Amniotic epithelial cell (primary cell): ENCODE data around the gene ST7.

Source experiments
- DNase-seq: peaks from one replicate; pipeline ENCODE4 v3.0.0-alpha.2; 2010; ENCODE audit warnings: low read depth

ST7 gene

DNA sequence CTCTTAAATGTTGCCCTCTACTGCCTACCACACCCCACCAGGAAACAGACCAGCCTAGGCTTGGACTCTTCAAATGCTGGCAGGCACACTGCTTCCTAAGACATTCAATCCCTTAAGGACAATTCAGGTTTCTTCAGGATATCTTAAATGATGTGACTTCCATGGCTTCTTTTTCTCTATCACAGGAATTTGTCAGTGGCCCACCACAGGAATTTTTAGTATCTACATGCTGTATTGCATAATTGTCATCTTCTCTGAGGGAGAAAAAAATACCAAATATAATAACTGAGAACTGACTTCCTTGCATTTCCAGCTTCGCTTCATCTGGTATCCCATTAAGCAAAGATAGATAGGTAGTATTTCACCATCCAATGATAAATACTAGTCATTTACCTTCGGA, 240.3 kb downstream of the ST7 start:
- peak; percentile 45 for DNase-seq

DNA sequence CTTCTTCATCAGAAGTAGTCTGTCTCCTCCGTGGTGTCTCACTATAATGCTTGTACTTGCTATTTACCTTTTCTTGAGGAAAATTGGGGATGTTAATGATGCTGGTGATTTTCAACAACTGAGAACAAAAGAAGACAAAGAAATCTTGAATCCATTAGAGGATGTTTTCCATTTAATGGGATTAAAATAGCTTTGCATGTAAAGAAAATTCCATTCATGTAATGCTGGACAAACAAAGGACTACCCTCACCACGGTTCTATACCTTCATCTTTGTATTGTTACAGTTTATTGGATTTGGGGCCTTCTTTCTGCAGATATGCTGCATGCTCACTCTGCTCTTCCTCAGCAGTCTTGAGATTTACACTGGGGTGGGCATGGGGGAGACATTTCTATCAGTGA, 241.1 kb downstream of the ST7 start:
- DNase-seq, result no peak

DNA sequence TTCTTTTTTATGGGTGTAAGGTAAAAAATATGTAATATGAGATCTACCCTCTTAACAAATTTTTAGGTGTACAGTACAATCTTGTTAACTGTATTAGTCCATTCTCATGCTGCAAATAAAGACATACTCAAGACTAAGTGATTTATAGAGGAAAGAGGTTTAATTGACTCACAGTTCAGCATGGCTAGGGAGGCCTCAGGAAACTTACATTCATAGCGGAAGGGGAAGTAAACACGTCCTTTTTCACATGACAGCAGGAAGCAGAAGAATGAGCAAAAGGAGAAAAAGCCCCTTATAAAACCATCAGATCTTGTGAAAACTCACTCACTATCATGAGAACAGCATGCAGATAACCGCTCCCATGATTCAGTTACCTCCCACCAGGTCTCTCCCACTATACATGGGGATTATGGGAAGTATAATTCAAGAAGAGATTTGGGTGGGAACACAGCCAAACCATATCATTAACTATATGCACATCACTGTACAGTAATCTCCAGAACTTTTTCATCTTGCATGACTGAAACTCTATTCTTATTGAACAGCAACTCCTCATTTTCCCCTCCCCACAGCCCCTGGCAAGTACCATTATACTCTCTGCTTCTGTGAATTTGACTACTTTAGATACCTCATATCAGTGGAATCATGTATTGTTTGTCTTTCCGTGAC, 242.2 kb downstream of the ST7 start:
- DNase-seq, result peak; percentile 87

DNA sequence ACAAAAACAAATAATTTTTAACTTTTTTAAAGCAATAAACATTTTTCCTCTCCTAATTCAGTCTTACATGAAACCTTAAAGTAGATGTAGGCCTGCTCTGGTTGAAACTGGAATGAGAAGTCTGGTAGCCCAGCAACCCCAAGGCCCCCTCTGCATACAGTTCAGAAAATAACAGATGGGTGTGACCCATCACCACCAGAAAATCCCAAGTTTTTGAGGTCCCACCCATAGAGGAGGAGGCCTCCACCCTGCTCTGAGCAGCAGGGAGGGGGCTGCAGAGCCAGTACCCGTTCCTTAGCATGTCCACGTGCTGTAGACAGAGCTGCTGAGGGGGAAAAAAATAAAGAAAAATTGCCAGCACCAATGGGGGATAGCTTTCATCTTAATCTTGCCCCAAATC, 246.8 kb downstream of the ST7 start:
- no peak for DNase-seq

DNA sequence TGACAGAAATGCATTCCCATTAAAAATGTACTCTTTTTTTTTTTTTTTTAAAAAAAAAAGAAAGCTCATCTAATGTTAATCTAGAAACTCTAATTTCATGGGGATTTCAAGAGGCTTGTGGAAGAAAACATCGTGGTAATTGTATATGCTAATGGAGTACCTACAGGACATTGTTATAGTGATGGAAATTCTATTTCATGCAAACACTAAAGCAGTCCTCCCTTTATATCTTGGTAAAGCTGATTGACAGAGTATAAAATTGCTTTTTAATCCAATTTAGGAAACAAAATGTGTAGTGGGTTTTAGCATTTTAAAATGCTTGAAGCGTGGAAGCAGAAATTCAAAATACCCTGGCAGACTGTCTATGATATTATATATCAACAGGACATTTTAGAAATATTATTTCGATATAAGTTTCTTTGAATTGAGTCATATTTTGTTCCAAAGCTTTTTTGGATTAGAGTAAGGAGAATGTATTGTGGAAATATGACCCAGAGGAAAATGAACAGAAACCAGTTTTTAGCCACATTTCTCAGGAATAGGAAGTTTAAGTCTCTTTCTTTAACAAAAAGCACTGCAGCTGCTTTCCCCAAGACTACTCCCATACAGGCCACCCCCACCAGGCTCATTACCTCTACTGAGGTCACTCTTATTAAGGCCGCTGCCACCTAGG, 247.6 kb downstream of the ST7 start:
- no peak for DNase-seq

DNA sequence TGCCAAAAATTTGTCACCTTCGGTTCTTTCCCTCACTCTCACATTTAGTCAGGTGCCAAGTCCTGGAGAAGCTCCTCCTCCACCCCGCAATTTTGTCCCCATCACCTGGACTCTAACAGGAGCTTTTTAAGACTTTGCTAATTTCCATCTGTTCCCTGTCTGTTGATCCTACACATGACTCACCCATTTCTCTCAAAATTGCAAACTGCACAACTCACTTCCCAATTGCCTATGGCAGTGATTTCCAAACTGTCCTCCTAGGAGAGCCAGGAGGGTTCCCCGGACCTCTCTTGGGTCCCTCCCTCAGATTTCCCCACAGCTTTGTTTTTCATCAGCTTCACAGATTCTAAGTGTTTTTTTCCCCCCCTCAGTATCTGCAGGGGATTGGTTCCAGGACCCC, 249.2 kb downstream of the ST7 start:
- DNase-seq, result no peak

DNA sequence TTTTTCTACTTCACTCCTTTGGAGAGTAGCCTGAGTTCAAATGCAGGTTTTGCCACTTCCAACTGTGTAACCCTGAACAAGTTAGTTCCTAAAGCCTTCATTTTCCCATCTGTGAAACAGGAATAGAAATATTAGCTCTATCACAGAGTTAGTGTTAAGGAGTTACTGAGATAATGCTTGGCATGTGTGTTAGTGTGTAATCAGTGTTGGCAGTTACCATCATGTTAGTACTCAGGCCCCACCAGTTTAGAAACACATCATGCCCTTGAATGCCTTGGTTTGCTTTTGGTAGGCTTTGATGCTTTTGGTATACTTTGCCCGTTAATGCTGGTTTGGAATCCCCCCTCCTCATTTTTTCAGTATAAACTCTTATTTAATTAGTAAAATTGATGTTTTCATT, 249.9 kb downstream of the ST7 start:
- no peak for DNase-seq

DNA sequence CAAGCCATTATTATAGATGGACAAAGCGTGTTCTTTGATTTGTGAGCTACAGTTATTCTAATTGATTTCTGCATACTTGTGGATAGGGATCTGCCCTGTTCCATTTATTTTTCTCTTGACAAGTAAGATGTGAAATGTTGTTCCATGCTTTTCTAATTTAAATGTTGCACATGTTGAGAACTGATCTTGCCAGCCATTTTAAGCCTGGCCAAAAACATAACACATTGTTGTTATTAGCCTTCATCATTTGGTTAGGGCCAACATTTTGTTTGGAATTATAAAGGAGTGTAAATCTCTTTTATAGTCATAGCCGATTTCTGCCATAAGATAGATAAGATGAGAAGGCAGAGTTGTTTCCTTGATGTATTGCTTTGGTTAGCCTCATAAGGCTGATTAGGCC, 252.6 kb downstream of the ST7 start:
- DNase-seq, result no peak

DNA sequence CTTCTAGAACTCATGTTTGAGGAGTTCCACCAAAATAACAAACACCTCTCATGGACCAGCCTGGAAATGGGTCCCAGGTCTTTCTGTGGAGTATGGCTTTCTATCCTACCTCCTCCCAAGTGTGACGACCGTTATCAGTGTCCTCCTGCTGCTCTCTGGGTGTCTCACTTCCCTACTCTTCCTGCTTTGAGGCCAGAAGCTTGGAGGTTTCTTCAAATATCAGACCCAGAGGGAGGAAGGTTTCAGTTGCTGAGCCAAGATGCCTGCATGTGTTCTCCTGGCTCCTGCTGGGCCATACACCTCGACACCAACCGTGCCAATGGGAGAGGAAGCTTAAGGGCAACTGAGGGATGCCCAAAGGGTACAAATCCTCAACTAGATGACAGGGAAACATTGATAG, 255.0 kb downstream of the ST7 start:
- DNase-seq, result no peak

DNA sequence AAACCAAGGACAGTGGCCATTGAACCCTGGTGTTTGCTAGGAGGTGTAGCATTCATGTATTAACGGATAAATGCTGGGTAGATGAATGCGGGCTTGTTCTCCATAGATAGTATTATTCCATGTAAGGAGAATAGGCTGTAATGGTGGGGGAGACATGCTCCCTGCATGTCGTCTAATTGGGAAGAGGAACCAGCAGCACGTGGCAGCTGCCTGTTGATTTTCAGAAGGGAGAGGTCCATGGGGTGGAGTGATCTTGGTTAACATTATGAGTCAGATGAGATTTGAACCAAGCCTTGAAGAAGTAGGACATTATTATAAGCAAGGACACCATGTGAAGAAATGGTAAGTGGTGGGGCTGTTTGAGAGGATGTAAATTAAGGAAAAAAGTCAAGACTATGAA, 257.1 kb downstream of the ST7 start:
- no peak for DNase-seq

DNA sequence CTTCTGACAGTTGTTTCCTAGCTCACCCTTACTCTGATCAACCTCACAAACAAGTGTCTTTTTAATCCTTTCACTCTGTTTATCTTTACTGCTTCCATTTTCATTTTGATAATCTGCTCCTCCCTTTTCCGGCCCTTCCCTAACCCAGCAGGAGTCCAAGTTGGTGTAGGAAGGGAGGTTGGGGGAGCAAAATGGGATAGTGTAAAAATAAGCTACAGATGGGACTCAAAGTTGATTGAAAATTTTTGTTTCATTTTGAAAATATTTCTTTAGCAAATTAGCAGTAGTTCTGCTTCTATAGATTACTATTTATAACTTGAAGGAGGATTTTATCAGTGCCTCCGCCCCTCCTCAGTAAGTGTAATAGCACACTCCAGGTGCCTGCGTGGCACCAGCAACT, 257.6 kb downstream of the ST7 start:
- no peak for DNase-seq

DNA sequence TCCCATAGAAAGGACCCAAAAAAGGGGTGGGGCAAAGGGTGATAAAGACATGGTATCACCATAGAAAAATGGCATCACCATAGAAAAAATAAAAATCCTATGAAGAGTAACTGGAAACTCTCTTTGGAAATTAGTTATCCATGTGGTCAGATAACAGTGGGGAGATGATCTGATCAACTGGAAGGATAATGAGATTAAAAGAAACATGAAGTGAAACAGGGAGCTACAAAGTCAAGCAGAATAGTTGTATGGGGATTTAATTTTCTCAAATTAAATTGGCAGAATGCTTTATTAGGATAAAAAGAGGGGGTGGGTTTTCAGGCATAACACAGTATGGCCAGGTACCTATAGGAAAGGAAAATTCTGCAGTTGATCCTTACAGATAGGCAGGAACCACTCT, 258.3 kb downstream of the ST7 start:
- DNase-seq, result no peak

DNA sequence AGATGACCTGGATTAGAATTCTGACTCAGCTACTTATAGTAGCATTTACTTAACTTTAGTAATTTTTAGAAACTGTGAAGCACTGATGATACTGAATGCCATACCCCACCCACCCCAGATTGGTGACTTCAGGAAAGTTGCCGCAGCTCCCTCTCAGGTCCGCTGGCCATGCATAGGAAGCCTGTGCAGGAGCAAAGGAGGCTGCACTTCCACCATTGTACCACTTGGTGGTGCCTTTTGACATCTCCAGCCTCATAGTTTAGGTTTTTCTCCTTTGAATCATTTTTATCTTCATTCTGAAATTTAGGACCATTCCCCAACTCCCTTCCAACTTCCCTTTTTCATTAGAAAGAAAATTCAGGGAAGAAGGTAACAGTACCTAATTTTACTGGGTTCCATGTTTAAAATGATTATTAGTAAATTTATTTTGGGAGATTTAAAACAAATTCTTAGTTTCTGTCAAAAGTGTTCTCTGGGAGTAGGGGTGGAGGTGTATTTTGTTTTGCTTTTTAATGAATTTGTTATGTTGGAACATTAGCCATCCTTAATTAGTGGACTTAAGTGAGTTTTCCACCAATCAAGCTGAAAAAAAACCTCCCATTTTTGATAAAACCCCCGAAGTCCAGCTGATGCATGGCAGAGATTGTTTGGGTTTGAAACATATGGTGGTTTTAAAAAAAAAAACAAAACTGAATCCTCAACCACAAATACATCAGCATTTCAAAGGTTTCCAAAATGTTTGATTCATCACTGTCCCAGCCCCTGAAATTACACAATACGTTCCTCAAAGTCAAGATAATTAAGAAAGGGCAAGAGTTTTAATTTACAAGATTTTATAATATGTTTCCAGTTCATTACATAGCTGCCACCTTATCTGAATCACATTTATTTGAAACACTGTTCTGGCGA, 259.9 kb downstream of the ST7 start:
- DNase-seq, result peak; percentile 65

DNA sequence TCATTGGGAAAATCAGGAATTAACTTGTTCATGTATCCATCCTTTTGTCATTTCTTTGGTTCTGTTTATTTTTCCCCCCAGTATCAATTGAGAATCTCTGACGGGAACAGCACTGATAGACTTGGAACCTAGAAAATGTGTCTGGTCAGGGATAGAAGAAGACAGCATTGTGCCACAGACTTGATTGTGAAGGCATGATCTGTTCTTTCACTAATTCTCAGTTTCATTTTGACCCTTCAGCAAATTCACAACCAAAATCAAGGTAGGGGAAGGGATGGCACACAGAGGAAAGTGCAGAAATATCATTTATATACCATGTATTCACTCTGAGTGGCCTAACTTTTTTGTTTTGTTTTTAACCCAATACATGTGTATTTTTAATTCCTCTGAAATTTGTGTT, 262.7 kb downstream of the ST7 start:
- no peak for DNase-seq

DNA sequence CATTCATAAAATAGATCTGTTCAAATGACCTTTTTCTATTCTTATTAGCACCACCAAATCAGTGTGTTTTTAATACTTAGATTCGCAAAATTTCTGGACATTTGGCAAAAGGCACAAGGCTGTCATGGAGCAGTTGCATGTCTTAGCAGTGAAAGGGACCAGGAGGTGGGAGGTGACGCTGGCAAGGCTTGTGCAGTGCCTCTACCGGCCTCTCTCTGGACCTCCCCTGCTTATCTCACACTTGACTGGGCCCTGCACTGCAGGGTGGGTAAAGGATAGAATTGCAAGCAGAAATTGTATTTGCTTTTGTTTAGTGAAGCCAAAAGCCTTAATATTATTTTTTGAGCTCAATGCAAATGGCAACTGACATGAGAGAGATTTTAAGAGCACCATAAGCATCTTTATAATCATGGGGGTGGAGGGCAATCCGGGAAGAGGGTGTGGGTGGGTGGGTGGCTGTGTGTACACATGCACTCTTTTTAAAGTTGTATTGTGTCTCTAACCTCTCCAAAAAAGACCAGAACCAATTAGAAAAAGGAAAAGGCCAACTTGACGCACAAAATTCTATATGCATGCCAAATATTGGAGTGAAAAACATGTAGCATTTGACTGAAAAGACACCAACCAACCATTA, 263.3 kb downstream of the ST7 start:
- no peak for DNase-seq

DNA sequence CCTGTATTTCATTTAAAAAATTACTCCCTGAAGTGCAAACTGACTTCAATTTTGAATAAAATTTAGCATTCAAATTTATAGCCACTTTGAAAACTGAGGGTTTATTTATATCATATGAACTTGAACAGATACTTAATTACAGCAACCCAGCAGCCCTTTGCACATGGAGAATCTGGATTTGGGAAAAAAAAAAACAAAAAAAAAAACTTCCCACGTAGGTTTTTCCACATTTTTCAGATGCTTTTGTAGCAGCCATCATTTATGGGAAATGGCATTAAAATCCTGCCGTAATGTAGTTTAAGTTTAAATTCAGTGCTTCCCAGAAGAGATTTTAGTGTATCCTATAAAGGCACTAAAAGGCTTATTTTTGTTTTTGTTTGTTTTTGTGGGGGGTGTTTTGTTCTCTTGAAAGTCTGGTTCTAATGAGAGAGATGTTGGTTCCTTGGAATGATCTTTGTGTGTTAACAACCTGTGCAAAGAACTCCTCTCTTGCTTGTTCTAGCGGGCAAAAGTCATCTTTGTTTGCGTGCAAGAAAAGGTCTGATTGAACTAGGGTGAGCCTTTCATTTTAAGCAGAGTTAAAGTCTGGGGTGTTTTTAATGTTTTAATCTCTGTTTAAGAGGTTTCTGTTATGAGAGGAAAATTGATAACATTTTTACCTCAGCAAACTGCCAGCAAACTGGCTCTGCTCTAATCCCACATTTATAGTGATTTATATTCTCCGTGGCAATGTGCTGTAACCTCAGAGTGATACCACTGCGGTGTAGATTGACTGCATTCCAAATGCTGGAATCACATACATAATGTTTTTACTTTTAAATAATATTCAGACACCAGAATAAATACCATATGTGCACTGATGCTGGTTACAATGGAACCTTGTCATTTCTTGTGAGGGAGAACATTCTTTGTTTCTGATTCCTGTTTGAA, 264.1 kb downstream of the ST7 start:
- peak; percentile 87 for DNase-seq

DNA sequence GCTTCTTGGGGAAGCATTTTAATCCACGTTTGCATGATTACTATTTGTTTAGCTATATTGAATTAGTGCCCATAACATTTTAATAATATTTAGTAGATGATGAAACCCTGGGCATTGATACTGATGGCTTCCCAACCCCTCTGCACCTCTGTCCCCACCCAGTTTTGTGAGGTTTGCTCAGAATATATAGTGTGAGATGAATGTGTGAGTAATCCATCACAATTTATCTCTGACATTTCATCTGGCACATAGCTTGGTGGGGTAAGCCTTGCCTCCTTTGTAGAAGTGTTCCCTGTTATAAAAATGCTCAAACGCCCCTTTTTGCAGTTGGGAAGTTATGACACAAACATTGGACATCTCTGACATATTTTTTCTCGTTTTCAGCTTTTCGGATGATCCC, 265.4 kb downstream of the ST7 start:
- no peak for DNase-seq

DNA sequence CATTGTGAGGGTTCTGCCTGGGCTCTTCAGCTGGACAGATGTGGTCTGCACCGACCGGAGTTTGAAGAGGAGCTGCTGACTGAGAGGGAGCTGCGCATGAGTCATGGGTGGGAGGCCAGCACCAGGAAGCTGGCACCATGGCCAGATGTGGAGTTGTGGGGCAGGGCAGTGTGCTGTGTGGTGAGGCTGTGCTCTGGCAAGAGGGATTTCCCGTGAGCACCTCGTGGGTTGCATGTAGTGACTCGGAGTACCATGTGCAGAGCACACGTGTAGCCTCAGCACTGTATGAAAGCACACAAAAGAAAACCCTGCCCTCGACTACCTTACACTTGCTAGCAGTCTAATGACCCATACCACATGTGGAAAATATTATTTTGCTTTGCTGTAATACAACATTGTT, 266.2 kb downstream of the ST7 start:
- peak; percentile 66 for DNase-seq

DNA sequence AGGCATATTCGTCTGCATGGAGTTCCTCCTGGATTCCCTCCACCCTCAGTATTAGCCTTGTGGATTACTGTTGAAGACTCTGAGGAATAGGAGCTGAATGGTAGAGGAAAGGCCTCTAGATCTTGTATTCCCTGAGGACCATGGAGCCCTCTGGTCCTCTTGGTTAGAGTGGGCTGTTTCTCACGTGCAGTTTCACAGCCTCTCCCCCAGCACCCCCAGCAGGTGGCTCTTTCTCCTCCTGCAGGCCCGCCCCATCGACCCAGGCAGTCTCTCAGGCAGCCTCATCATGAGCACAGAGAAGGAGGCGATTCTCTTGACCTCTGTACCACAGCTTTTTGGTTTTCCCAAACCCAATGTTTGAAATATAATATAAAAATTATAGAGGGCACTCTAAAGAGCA, 267.5 kb downstream of the ST7 start:
- DNase-seq, result no peak

DNA sequence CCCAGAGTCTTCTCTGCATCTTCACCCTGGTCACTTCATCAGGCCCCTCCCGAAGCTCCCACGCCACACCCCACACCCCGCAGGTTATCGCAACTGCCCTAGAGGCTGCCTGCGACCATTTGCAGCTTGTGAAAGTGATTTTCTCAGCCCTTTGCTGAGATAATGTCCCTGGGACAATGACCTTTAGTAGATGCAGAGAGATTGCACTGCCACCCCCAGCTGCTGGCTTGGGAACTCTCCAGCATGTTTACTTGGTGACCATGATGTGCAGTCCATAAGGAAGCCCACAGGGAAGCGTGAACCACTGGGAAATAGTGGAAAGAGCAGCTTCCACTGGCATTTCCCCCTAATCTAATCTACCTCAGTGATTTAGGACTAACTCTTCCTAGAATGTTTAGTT, 272.2 kb downstream of the ST7 start:
- DNase-seq, result peak; percentile 38

DNA sequence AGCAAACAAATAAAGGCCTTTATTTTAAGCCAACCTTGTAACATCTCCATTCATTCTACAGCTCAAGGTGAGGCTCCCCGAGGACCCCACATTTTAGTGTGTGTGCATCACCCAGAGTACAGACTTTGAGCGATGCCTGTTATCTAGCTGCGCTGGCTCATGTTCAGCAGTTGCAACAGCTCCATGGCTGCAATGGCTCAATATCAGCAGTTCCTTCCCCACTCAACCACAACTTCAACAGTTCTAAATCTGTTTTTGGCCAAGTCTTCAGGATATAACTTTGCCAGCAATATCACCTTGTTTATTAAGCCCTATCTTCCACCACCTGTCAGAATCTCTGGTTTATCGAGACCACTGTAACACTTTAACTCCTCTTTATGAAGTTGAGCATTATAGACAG, 273.8 kb downstream of the ST7 start:
- DNase-seq, result peak; percentile 92

DNA sequence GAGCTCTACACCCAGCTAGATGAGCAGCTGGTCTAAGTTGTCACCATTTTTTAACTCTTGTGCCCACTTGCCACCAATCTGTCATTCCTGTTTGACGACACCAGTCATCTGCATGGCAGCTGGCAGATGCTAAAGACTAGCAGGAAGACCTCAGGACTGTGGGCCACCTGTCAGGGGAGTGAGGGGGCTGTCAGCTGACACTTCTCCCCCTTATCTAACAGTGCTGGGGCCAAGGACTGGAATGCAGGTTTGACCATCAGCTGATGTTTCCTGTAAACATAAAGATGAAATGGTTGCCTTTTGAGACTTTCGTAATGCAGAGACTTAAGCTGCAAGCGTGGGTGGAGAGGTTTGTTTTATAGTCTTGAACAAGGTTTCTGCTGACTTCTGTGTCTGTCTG, 276.0 kb downstream of the ST7 start:
- peak; percentile 97 for DNase-seq
